Heart right ventricle (tissue), 16 donors: ENCODE data around the gene FAM209B. TPM values are rescaled to one million over a fixed set of nuclear protein-coding genes. Genes with fewer than 3 reads are reported as not detected.

Source experiments
- ATAC-seq, 8 donors: fragments of 200-7000 bp; cut with Tn5 transposase; one replicate each; pipeline ENCODE4 v1.9.1; 2020; ENCODE audit warnings: mild to moderate bottlenecking in 8 of 8, moderate library complexity in 8 of 8, moderate number of reproducible peaks in 1 of 8
- DNase-seq, 2 donors: peaks; one replicate each; pipeline ENCODE4 v3.0.0-alpha.2; 2020
- H3K27ac ChIP-seq, 10 donors: fragments of 200-600 bp; sonication (generic) in 2 of 10; one replicate each; pipeline versions ENCODE4 v1.5.0 to v1.8.0; 2020 to 2022; ENCODE audit warnings: mild to moderate bottlenecking in 3 of 10
- H3K27me3 ChIP-seq, 7 donors: fragments of 200-600 bp; one replicate each; pipeline ENCODE4 v1.8.0; 2021 to 2022; ENCODE audit warnings: mild to moderate bottlenecking in 2 of 7
- H3K36me3 ChIP-seq, 9 donors: fragments of 200-600 bp; sonication (generic) in 1 of 9; one replicate each; pipeline versions ENCODE4 v1.5.0 to v1.8.0; 2020 to 2022; ENCODE audit warnings: mild to moderate bottlenecking in 2 of 9
- H3K4me1 ChIP-seq, 9 donors: fragments of 200-600 bp; sonication (generic) in 1 of 9; one replicate each; pipeline versions ENCODE4 v1.5.0 to v1.8.0; 2020 to 2022; ENCODE audit warnings: mild to moderate bottlenecking in 4 of 9
- H3K4me3 ChIP-seq, 10 donors: fragments of 200-600 bp; sonication (generic) in 2 of 10; one replicate each; pipeline versions ENCODE4 v1.5.0 to v1.8.0; 2020 to 2022; ENCODE audit warnings: mild to moderate bottlenecking in 7 of 10, moderate library complexity in 2 of 10
- H3K9me3 ChIP-seq, 11 donors: fragments of 200-600 bp in 10 of 11; sonication (generic) in 2 of 11; one replicate each; pipeline versions ENCODE4 v1.5.0 to v1.8.0; 2013 to 2022; ENCODE audit warnings: mild to moderate bottlenecking in 2 of 11, control low read depth in 1 of 11, moderate library complexity in 1 of 11
- CTCF ChIP-seq, 9 donors: fragments of 200-600 bp; sonication (generic) in 2 of 9; IDR thresholded peaks; one replicate each; pipeline versions ENCODE4 v1.5.0 to v1.8.0; 2021 to 2022; ENCODE audit warnings: antibody characterized with exemption in 9 of 9, mild to moderate bottlenecking in 5 of 9, moderate library complexity in 1 of 9
- WGBS, 2 donors: extraction: QIAGEN DNeasy Blood & Tissue Kit; methylation state at CpG; one replicate each; pipeline ENCODE4 v1.1.7; 2013; ENCODE audit warnings: inconsistent platforms in 1 of 2; 5-methylcytosine and 5-hydroxymethylcytosine counted together
- intact Hi-C, 10 donors: fragments of 100-400 bp; cut with DNase I; formaldehyde crosslinking; loops; one replicate each; pipeline versions ENCODE4 v1.11.1 to v1.14.2; 2022
- polyA plus RNA-seq, 2 donors: library from polyadenylated mRNA; stranded (reverse); fragments of 200-250 nt; gene quantifications; one replicate each; pipeline ENCODE4 v1.2.3, GENCODE V29; 2013
- total RNA-seq, 10 donors: library from RNA; stranded (reverse); fragmentation: NEBNext Ultra II Directional in 3 of 10; extraction: Animal tissue kit (Norgen Biotek cat#: 25700) in 3 of 10; gene quantifications; one replicate each; pipeline versions ENCODE4 v1.2.1 to v1.2.4, GENCODE V29; 2021 to 2023
- donor health status: Arrhythmogenic right ventricular cardiomyopathy.
- donor health status: ischemic (EF 13 %, LVEDD 7.1; RV severe dilation, severe dysfunction).
- donor health status: healthy with polysubstance abuse.
- donor health status: DM: no; HTN: yes; CAD: no.
- donor health status: DM: no; HTN: no; CAD: no.
- donor health status: ischemic (EF 25% LVEDD 6.9; RV normal size, moderate dysfunction).
- donor health status: ischemic (EF 25% LVEDD 5.7; RV mildly dilated, moderate dysfunction).
- donor health status: healthy.
- donor health status: DM: yes; HTN: yes; CAD: no.
- donor health status: Ischemic cardiomyopathy.
- donor health status: ischemic (EF 35%, LVEDD 5.7; RV mildly dilated, moderate dysfunction).
- donor health status: nonischemic (EF 11% LVEDD 7.7; RV severe dilation, severe dysfunction).
- donor health status: DM: yes; HTN: yes; CAD: no.
- donor health status: PGD.
- donor health status: ischemic (EF 29% LVEDD 5.4; RV normal size, mild dysfunction).
- donor health status: nonischemic (EF 23%, LVEDD 6.1; RV moderate dilation, normal function).

Gene FAM209B
- total and polyA plus RNA-seq, 12 donors, result 0.34 to 1.1 (median 0.62) TPM; not detected in 9

- no peaks in the 10 kb centered on the region for H3K4me1 ChIP-seq
- H3K36me3 ChIP-seq, result no peaks in the 10 kb centered on the region
- H3K27ac ChIP-seq, result no peak overlapping the region
- 69 to 73% methylated on average over 4 of the region's 4 CpGs for WGBS, 2 donors
- intact Hi-C loops, result loop anchor here in 3 of 10 donors (2.0 to 10.0 kb wide), 5 partner anchors 25 to 351 kb away; partner anchors contain the start of genes AURKA (in 1 of the 3) and CSTF1 (in 1 of the 3)
- no peak for TF ChIP-seq CTCF (IDR thresholded peaks at IDR 0.05)
- no peak for DNase-seq
- no peak overlapping the region for H3K4me3 ChIP-seq
- ATAC-seq, result no peak
- no peaks in the 10 kb centered on the region for H3K9me3 ChIP-seq
- peaks cover 0 to 13% (median 3%) of the 10 kb centered on the region in 7 donors for H3K27me3 ChIP-seq
Observed at GRCh38 chr20:56575961-56576360, 42.9 kb downstream of the FAM209B start.

GRCh38 chr20:56579301-56579710, 46.3 kb downstream of the FAM209B start:
- Histone ChIP-seq H3K36me3 (no peaks in the 10 kb centered on the region), H3K27ac (no peak overlapping the region), H3K4me1 (no peaks in the 10 kb centered on the region), H3K9me3 (no peaks in the 10 kb centered on the region), H3K4me3 (no peak overlapping the region), H3K27me3 (peaks cover 0 to 16% (median 5%) of the 10 kb centered on the region in 7 donors)
- no peak for ATAC-seq
- WGBS, 2 donors, result 67 to 71% methylated on average over 6 of the region's 6 CpGs
- intact Hi-C loops, result loop anchor here in 3 of 10 donors (5.0 to 10.0 kb wide), 4 partner anchors 175 to 355 kb away; partner anchors contain the start of genes AURKA (in 1 of the 3) and CSTF1 (in 1 of the 3)
- TF ChIP-seq CTCF (IDR thresholded peaks at IDR 0.05), result no peak
- DNase-seq, result no peak

- H3K27me3 ChIP-seq, result peaks cover 0 to 16% (median 5%) of the 10 kb centered on the region in 7 donors
- DNase-seq, result no peak
- intact Hi-C loops, result no loop called here
Observed at GRCh38 chr20:56580226-56580625, 47.2 kb downstream of the FAM209B start.

GRCh38 chr20:56581701-56582100, 48.7 kb downstream of the FAM209B start:
- Histone ChIP-seq H3K36me3 (no peaks in the 10 kb centered on the region), H3K27ac (no peak overlapping the region), H3K9me3 (no peaks in the 10 kb centered on the region), H3K27me3 (peaks cover 0 to 16% (median 5%) of the 10 kb centered on the region in 7 donors), H3K4me1 (no peaks in the 10 kb centered on the region), H3K4me3 (no peak overlapping the region)
- TF ChIP-seq CTCF (IDR thresholded peaks at IDR 0.05), result no peak
- ATAC-seq (no peak), DNase-seq (no peak)
- intact Hi-C loops, result no loop called here
- 61 to 63% methylated on average over 2 of the region's 2 CpGs for WGBS, 2 donors

More at GRCh38 chr20:56580226-56580625, 47.2 kb downstream of the FAM209B start:
- H3K27ac ChIP-seq, result no peak overlapping the region
- no peak for TF ChIP-seq CTCF (IDR thresholded peaks at IDR 0.05)
- no peaks in the 10 kb centered on the region for H3K36me3 ChIP-seq
- WGBS, 2 donors, result 86 to 88% methylated on average over 12 of the region's 12 CpGs
- H3K4me1 ChIP-seq, result no peaks in the 10 kb centered on the region
- H3K9me3 ChIP-seq, result no peaks in the 10 kb centered on the region
- no peak for ATAC-seq
- no peak overlapping the region for H3K4me3 ChIP-seq
